PC-9 (cell line): ENCODE measurements around the gene CYTH2.

Experiments
- CTCF ChIP-seq: fragments of 200-600 bp; sonication (generic); conservative IDR thresholded peaks from 2 replicates; pipeline ENCODE4 v1.6.1; 2017; ENCODE audit warnings: mixed run types, antibody characterized with exemption, mild to moderate bottlenecking, moderate library complexity
- EZH2 ChIP-seq: fragments of 200-600 bp; sonication (generic); IDR thresholded peaks from 2 replicates; pipeline ENCODE4 v1.8.0; 2017; ENCODE audit warnings: antibody characterized with exemption, low read depth

DNA sequence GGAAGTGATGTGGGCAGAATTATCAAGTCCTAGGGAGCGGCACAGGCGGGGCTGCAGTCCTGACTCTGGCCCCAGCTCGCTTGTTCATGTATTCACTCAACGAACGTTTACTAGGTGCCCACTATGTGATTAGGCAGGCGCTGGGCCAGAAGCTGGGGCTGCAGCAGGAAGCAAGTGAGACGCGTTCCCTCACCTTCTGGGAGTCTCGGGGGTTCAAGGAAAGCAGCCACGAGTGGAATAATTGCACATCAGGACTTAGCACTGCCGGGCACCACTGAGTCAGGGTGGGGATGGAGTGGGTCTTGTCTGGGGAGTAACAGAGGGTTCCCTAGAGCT lies 44.9 kb downstream of the CYTH2 start:
- no peak for TF ChIP-seq CTCF
- no peak for TF ChIP-seq EZH2
